ENCODE results near the gene HECTD3.

- TF ChIP-seq, protein P1, sequence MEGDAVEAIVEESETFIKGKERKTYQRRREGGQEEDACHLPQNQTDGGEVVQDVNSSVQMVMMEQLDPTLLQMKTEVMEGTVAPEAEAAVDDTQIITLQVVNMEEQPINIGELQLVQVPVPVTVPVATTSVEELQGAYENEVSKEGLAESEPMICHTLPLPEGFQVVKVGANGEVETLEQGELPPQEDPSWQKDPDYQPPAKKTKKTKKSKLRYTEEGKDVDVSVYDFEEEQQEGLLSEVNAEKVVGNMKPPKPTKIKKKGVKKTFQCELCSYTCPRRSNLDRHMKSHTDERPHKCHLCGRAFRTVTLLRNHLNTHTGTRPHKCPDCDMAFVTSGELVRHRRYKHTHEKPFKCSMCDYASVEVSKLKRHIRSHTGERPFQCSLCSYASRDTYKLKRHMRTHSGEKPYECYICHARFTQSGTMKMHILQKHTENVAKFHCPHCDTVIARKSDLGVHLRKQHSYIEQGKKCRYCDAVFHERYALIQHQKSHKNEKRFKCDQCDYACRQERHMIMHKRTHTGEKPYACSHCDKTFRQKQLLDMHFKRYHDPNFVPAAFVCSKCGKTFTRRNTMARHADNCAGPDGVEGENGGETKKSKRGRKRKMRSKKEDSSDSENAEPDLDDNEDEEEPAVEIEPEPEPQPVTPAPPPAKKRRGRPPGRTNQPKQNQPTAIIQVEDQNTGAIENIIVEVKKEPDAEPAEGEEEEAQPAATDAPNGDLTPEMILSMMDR (IDR thresholded peaks at IDR 0.05) = no peak
- no peak for TF ChIP-seq POLR2A (IDR thresholded peaks at IDR 0.05; ENCODE audit: low read depth)
- TF ChIP-seq POLR2AphosphoS5 (IDR thresholded peaks at IDR 0.05) = no peak
- TF ChIP-seq EP300 (IDR thresholded peaks at IDR 0.05) = no peak
Measured at GRCh38 chr1:45059829-45060228, 48.7 kb upstream of the HECTD3 start.
